ENCODE measurements around the gene RUNX1. TPM values are rescaled to one million over a fixed set of nuclear protein-coding genes. Genes with fewer than 3 reads are reported as not detected.

RUNX1 gene
- total and polyA plus RNA-seq, 7 donors, result 8.7 to 230 (median 30.1) TPM

DNA sequence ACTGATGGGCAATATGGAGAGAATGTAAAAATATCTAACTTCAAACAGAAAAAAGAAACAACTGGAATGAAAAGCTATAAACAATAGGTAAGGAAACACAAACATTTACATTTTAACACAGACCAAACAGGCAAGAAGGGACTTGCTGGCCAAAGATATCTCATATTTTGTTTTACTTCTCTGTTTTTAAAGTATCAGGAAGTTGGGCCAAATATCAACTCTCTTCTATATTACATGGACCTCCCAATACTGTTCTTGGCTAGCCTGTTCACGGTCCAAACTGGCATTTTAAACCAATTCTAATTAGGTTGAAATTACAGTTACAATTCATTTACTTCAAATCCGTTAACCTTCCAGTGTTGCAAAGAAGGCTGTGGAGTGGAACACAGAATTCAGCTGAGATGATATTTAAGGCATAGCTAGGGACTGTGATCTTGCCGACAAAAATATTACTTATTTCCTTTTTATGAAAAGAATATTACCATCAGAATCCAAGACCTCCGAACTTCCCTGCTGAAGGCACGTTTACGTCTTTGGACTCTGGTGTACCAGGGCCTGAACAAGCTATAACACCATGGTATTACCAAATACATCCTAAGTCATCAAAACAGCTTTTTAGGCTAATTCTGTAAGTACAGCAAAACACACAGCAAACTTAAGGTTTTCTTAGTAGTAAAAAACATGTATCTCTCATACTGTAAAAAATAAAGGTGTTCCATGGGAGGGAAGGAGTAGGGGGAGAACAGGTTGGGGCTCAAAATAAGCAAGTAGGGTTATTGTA lies 165.4 kb downstream of the RUNX1 start:
- TF ChIP-seq, protein P1, sequence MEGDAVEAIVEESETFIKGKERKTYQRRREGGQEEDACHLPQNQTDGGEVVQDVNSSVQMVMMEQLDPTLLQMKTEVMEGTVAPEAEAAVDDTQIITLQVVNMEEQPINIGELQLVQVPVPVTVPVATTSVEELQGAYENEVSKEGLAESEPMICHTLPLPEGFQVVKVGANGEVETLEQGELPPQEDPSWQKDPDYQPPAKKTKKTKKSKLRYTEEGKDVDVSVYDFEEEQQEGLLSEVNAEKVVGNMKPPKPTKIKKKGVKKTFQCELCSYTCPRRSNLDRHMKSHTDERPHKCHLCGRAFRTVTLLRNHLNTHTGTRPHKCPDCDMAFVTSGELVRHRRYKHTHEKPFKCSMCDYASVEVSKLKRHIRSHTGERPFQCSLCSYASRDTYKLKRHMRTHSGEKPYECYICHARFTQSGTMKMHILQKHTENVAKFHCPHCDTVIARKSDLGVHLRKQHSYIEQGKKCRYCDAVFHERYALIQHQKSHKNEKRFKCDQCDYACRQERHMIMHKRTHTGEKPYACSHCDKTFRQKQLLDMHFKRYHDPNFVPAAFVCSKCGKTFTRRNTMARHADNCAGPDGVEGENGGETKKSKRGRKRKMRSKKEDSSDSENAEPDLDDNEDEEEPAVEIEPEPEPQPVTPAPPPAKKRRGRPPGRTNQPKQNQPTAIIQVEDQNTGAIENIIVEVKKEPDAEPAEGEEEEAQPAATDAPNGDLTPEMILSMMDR (IDR thresholded peaks at IDR 0.05), result no peak
- Histone ChIP-seq H3K4me1 (peaks cover 7% of the 10 kb centered on the region), H3K36me3 (ENCODE audit: insufficient read depth in 1 of 2, low read depth in 1 of 2) (peaks cover 5 to 61% of the 10 kb centered on the region in 2 donors), H3K27ac (no peak overlapping the region), H3K4me3 (peak overlapping the region; percentile 87), H3K27me3 (ENCODE audit: insufficient read depth in 3 of 3, low read length in 2 of 3) (no peaks in the 10 kb centered on the region), H3K9me3 (no peaks in the 10 kb centered on the region)
- WGBS, 3 donors, result 84 to 87% (median 84%) methylated on average over 6 of the region's 6 CpGs
- ATAC-seq (no peak), DNase-seq (no peak)
- intact Hi-C loops (cut with DNase I), result loop anchor here in 1 of 2 donors (10.0 kb wide), 1 partner anchor 1051 kb away; no protein-coding TSS in a partner anchor

DNA sequence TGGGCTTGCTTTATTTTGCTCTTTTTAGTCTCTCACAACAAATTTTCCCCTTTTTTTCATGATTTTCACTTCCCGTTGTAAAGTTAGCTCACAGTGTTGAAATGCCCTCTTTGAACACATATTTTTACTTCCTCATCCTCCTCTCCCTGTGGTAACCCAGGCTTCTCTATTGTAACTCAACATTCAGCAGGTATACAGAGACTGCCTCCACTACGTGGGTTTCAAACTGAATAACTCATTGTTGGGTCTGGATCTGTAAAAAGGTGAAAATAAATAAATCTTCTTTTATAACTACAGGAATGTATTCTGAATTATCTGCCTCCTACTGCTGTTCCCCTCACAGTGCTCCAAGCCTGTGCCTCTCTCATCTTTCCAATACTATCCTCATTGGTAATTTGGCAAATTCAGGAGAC lies 166.4 kb downstream of the RUNX1 start:
- WGBS, 3 donors, result 87 to 93% (median 87%) methylated on average over 2 of the region's 2 CpGs
- no peak for ATAC-seq
- Histone ChIP-seq H3K36me3 (ENCODE audit: insufficient read depth in 1 of 2, low read depth in 1 of 2) (peaks cover 5 to 70% of the 10 kb centered on the region in 2 donors), H3K4me1 (peaks cover 7% of the 10 kb centered on the region), H3K27ac (no peak overlapping the region), H3K27me3 (ENCODE audit: insufficient read depth in 3 of 3, low read length in 2 of 3) (no peaks in the 10 kb centered on the region), H3K9me3 (no peaks in the 10 kb centered on the region), H3K4me3 (peak overlapping the region; percentile 87)
- TF ChIP-seq, protein P1 (IDR thresholded peaks at IDR 0.05), result no peak
- intact Hi-C loops (cut with DNase I), result loop anchor here in 1 of 2 donors (10.0 kb wide), 1 partner anchor 1052 kb away; no protein-coding TSS in a partner anchor
- DNase-seq, result no peak

DNA sequence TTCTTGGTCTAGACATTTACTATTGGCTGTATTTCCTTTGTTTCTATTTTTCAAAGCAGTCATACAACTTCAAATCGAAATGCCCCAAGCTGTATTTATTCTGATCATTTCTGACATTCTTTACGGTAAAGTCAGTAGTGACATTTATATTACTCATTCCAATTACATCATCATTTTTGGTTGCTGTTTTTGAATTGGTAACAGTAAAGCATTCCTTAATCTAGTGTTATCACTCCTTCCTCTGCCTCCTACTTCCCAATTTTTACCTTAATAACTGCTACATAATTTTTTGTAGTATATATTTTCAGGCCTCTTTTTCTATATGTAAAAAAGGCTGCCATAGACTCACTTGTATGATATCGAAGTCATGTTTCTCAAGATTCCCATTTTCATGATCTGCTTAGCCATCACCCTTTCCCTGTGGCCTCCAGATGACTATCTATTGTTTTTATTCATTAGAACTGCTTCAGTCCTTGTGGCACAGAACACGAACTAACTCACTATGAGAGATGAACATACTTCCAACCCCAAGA lies 167.2 kb downstream of the RUNX1 start:
- ATAC-seq (no peak), DNase-seq (no peak)
- peaks cover 5 to 78% of the 10 kb centered on the region in 2 donors for H3K36me3 ChIP-seq (ENCODE audit: insufficient read depth in 1 of 2, low read depth in 1 of 2)
- no peaks in the 10 kb centered on the region for H3K9me3 ChIP-seq
- intact Hi-C loops (cut with DNase I), result loop anchor here in 1 of 2 donors (10.0 kb wide), 1 partner anchor 1053 kb away; no protein-coding TSS in a partner anchor
- WGBS, 3 donors, result 80 to 87% (median 82%) methylated on average over 4 of the region's 4 CpGs
- no peaks in the 10 kb centered on the region for H3K27me3 ChIP-seq (ENCODE audit: insufficient read depth in 3 of 3, low read length in 2 of 3)
- no peak overlapping the region for H3K27ac ChIP-seq
- peaks cover 4% of the 10 kb centered on the region for H3K4me1 ChIP-seq
- TF ChIP-seq, protein P1 (IDR thresholded peaks at IDR 0.05), result no peak
- peak overlapping the region; percentile 87 for H3K4me3 ChIP-seq

DNA sequence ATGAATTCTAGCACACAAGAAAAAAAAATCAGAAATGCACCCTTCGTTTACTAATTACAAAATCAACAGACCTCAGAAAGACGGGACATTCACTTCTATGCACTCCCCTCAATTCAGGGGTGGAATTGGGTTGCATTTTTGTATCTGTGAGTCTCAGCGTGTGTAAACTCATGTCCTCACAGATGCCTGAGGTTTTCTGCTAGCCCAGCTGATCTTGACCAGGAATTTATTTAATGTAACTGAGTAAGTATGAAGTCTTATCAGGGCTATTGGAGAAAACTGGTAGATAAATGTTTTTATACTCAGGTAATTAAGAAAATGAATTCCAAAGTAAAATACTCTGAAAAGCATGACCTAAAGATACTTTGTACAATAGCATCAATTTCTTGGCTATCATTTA lies 167.7 kb downstream of the RUNX1 start:
- intact Hi-C loops (cut with DNase I), result loop anchor here in 1 of 2 donors (10.0 kb wide), 1 partner anchor 1053 kb away; no protein-coding TSS in a partner anchor
- no peak overlapping the region for H3K4me3 ChIP-seq

More for the DNA sequence above, 167.7 kb downstream of the RUNX1 start:
- Histone ChIP-seq H3K27ac (no peak overlapping the region), H3K9me3 (no peaks in the 10 kb centered on the region), H3K27me3 (ENCODE audit: insufficient read depth in 3 of 3, low read length in 2 of 3) (no peaks in the 10 kb centered on the region), H3K4me1 (peaks cover 4% of the 10 kb centered on the region), H3K36me3 (ENCODE audit: insufficient read depth in 1 of 2, low read depth in 1 of 2) (peaks cover 5 to 83% of the 10 kb centered on the region in 2 donors)
- 85 to 94% (median 93%) methylated on average over 3 of the region's 3 CpGs for WGBS, 3 donors
- no peak for DNase-seq
- no peak for ATAC-seq
- TF ChIP-seq, protein P1 (IDR thresholded peaks at IDR 0.05), result no peak

Data from psoas muscle (tissue), 8 donors.